Calu3 (cell line): ENCODE measurements around the gene NDUFAB1. TPM values are rescaled to one million over a fixed set of nuclear protein-coding genes. Genes with fewer than 3 reads are reported as not detected.
"Not testable (repeated sequence)": the region's sequence is repeated elsewhere in the genome, so short reads cannot be mapped to it uniquely, and the experiment has no call there.

Source experiments
- BruUV-seq: library from RNA; stranded (reverse); fragments of 400-500 nt; replicated peaks from 2 replicates; lab custom pipeline; 2021; lab: Mats Ljungman, UMichigan
- CTCF ChIA-PET: fragments of 300-600 bp; sonication (Branson Sonifier 250); formaldehyde crosslinking; loops from one replicate; lab custom pipeline; 2022; ENCODE audit warnings: antibody characterized with exemption; lab: Charles Lee
- DNase-seq: peaks from one replicate; pipeline ENCODE4 v3.0.0; 2022
- H3K27ac Mint-ChIP-seq: one replicate; pipeline ENCODE4 v1.8.0; 2022; ENCODE audit warnings: mixed read lengths; ENCODE audit not compliant: unreplicated experiment
- H3K27me3 Mint-ChIP-seq: one replicate; pipeline ENCODE4 v1.8.0; 2022; ENCODE audit warnings: mixed read lengths; ENCODE audit not compliant: unreplicated experiment
- H3K36me3 Mint-ChIP-seq: one replicate; pipeline ENCODE4 v1.8.0; 2022; ENCODE audit warnings: mild to moderate bottlenecking, moderate library complexity, mixed read lengths; ENCODE audit not compliant: insufficient read depth, unreplicated experiment
- H3K4me1 Mint-ChIP-seq: one replicate; pipeline ENCODE4 v1.8.0; 2022; ENCODE audit warnings: mild to moderate bottlenecking, low read depth, mixed read lengths; ENCODE audit not compliant: unreplicated experiment
- H3K4me3 Mint-ChIP-seq: one replicate; pipeline ENCODE4 v1.8.0; 2022; ENCODE audit warnings: mild to moderate bottlenecking, low read depth, moderate library complexity, mixed read lengths; ENCODE audit not compliant: unreplicated experiment
- H3K9me3 Mint-ChIP-seq: one replicate; pipeline ENCODE4 v1.8.0; 2022; ENCODE audit warnings: low read depth, mixed read lengths; ENCODE audit not compliant: unreplicated experiment
- intact Hi-C: fragments of 100-400 bp; cut with micrococcal nuclease; formaldehyde crosslinking; loops from one replicate; pipeline ENCODE4 v1.10.0; 2022; ENCODE audit not compliant: unreplicated experiment
- total RNA-seq: library from RNA; stranded (reverse); gene quantifications from 2 replicates; pipeline ENCODE4 v1.2.3, GENCODE V29; 2022
- TF ChIP-seq, protein P1 (sequence below): fragments of 200-600 bp; IDR thresholded peaks from one replicate; pipeline ENCODE4 v1.8.0; 2022; ENCODE audit warnings: antibody characterized with exemption; ENCODE audit not compliant: unreplicated experiment

The NDUFAB1 gene
- total RNA-seq, 1 experiment from 2014 or later, result 143 TPM

DNA sequence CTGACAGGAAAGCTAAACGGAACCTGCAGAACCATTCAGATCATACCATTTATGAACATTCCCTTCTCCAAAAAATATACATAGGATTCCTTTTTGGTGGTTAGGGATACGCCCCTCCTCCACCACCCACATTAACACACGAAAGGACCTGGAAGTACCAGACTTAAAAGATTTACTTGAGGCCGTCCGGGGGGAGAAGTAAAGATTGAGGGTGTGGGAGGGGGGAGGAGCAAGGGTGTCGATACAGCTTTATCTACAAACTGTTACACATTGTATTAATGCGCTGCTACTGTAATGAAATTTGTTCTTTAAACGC, 44.5 kb upstream of the NDUFAB1 start:
- Mint-ChIP-seq H3K4me3 (peak overlapping the region; percentile 88), H3K9me3 (no peaks in the 10 kb centered on the region), H3K27me3 (no peaks in the 10 kb centered on the region), H3K4me1 (peaks cover 8% of the 10 kb centered on the region), H3K27ac (peak overlapping the region; percentile 86), H3K36me3 (peaks cover 68% of the 10 kb centered on the region)
- peak; percentile 6 for DNase-seq
- BruUV-seq, result no TSS peak
- CTCF ChIA-PET, result interaction anchor here (0.5 to 1.1 kb wide), 5 partner anchors 10 to 1418 kb away, joined by 3 to 4 read pairs (median 3); partner anchors contain the start of gene UBFD1
- TF ChIP-seq, protein P1, sequence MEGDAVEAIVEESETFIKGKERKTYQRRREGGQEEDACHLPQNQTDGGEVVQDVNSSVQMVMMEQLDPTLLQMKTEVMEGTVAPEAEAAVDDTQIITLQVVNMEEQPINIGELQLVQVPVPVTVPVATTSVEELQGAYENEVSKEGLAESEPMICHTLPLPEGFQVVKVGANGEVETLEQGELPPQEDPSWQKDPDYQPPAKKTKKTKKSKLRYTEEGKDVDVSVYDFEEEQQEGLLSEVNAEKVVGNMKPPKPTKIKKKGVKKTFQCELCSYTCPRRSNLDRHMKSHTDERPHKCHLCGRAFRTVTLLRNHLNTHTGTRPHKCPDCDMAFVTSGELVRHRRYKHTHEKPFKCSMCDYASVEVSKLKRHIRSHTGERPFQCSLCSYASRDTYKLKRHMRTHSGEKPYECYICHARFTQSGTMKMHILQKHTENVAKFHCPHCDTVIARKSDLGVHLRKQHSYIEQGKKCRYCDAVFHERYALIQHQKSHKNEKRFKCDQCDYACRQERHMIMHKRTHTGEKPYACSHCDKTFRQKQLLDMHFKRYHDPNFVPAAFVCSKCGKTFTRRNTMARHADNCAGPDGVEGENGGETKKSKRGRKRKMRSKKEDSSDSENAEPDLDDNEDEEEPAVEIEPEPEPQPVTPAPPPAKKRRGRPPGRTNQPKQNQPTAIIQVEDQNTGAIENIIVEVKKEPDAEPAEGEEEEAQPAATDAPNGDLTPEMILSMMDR, result no peak
- intact Hi-C loops, result no loop called here

- Mint-ChIP-seq H3K27ac (no peak overlapping the region), H3K4me3 (no peak overlapping the region), H3K27me3 (no peaks in the 10 kb centered on the region), H3K36me3 (peaks cover 44% of the 10 kb centered on the region), H3K4me1 (no peaks in the 10 kb centered on the region), H3K9me3 (no peaks in the 10 kb centered on the region)
- TF ChIP-seq, protein P1, result no peak
- intact Hi-C loops, result no loop called here
- no peak for DNase-seq
- CTCF ChIA-PET, result no interaction called here
- no TSS peak for BruUV-seq
Measured at GRCh38 chr16:23635958-23636357, 39.8 kb upstream of the NDUFAB1 start.

- Mint-ChIP-seq H3K4me3 (no peak overlapping the region), H3K27ac (no peak overlapping the region), H3K36me3 (peaks cover 46% of the 10 kb centered on the region), H3K27me3 (no peaks in the 10 kb centered on the region), H3K9me3 (no peaks in the 10 kb centered on the region), H3K4me1 (no peaks in the 10 kb centered on the region)
- BruUV-seq, result no TSS peak
- CTCF ChIA-PET, result no interaction called here
- intact Hi-C loops, result no loop called here
- DNase-seq, result no peak
- TF ChIP-seq, protein P1, result no peak
Measured at GRCh38 chr16:23634461-23635036, 38.4 kb upstream of the NDUFAB1 start.

- H3K27ac Mint-ChIP-seq, CTCF ChIA-PET, H3K27me3 Mint-ChIP-seq, DNase-seq, H3K4me3 Mint-ChIP-seq, H3K4me1 Mint-ChIP-seq, intact Hi-C loops, BruUV-seq, H3K9me3 Mint-ChIP-seq: not testable (repeated sequence)
- H3K36me3 Mint-ChIP-seq, result peaks cover 49% of the 10 kb centered on the region
Measured at GRCh38 chr16:23631874-23632273, 35.8 kb upstream of the NDUFAB1 start.

- TF ChIP-seq, protein P1, result no peak
- Mint-ChIP-seq H3K4me3 (no peak overlapping the region), H3K4me1 (no peaks in the 10 kb centered on the region), H3K27me3 (no peaks in the 10 kb centered on the region), H3K36me3 (peaks cover 45% of the 10 kb centered on the region), H3K9me3 (no peaks in the 10 kb centered on the region), H3K27ac (no peak overlapping the region)
- no peak for DNase-seq
- intact Hi-C loops, result no loop called here
- no TSS peak for BruUV-seq
- CTCF ChIA-PET, result no interaction called here
Measured at GRCh38 chr16:23629516-23629915, 33.4 kb upstream of the NDUFAB1 start.
